AG04450 (cell line): Measurements from ENCODE around the gene TELO2. TPM values are rescaled to one million over a fixed set of nuclear protein-coding genes. Genes with fewer than 3 reads are reported as not detected.

Experiments
- CTCF ChIA-PET: fragments of 300-600, 350-600 bp; formaldehyde crosslinking; extraction: SDS; loops from one replicate; lab custom pipeline; 2022; ENCODE audit warnings: antibody characterized with exemption, inconsistent platforms; lab: Charles Lee
- POLR2A ChIA-PET: fragments of 350-600 bp; formaldehyde crosslinking; extraction: SDS; loops from one replicate; lab custom pipeline; 2021; ENCODE audit warnings: antibody characterized with exemption, inconsistent platforms; lab: Yijun Ruan, JAX
- DNase-seq: peaks from one replicate; pipeline ENCODE4 v3.0.0-alpha.2; 2011; ENCODE audit warnings: low read depth, low spot score
- H3K27ac ChIP-seq: one replicate; pipeline ENCODE4 v1.5.1; 2012; ENCODE audit warnings: low read depth, low read length, control low read depth
- H3K27me3 ChIP-seq: one replicate; pipeline ENCODE4 v1.6.0; 2012; ENCODE audit warnings: low read length; ENCODE audit not compliant: control insufficient read depth, insufficient read depth
- H3K4me3 ChIP-seq: 2 replicates; pipeline ENCODE4 v1.5.1; 2011; ENCODE audit warnings: mild to moderate bottlenecking, low read depth, low read length, control low read depth
- H3K9me3 ChIP-seq: 2 replicates; pipeline ENCODE4 v1.5.1; 2012; ENCODE audit warnings: low read length; ENCODE audit not compliant: control insufficient read depth, insufficient read depth
- CTCF ChIP-seq: IDR thresholded peaks from 2 replicates; pipeline ENCODE4 v1.5.1; 2011; ENCODE audit warnings: low read depth, low read length, control low read depth, inconsistent platforms
- polyA plus RNA-seq: library from polyadenylated mRNA; depleted of rRNA; stranded (reverse); fragments of >200 nt; gene quantifications from 2 replicates; pipeline ENCODE4 v1.2.3, GENCODE V29; 2011

Gene TELO2
- polyA plus RNA-seq, 1 experiment = 6.2 TPM

- ChIA-PET POLR2A (no interaction called here), CTCF (no interaction called here)
- Histone ChIP-seq H3K27ac (no peak overlapping the region), H3K9me3 (peaks cover 19% of the 10 kb centered on the region), H3K27me3 (no peaks in the 10 kb centered on the region), H3K4me3 (no peak overlapping the region)
- TF ChIP-seq CTCF = no peak
- no peak for DNase-seq
These were observed 16.4 kb downstream of the TELO2 start for GRCh38 chr16:1509307-1510221.

GRCh38 chr16:1510272-1510671 is 17.1 kb downstream of the TELO2 start:
- POLR2A ChIA-PET = no interaction called here
- CTCF ChIA-PET = no interaction called here
- no peak for TF ChIP-seq CTCF
- Histone ChIP-seq H3K9me3 (peaks cover 19% of the 10 kb centered on the region), H3K27me3 (no peaks in the 10 kb centered on the region), H3K4me3 (no peak overlapping the region), H3K27ac (no peak overlapping the region)
- DNase-seq = no peak

GRCh38 chr16:1510941-1511351 is 17.8 kb downstream of the TELO2 start:
- DNase-seq = no peak
- Histone ChIP-seq H3K27me3 (no peaks in the 10 kb centered on the region), H3K9me3 (peaks cover 19% of the 10 kb centered on the region), H3K27ac (no peak overlapping the region), H3K4me3 (no peak overlapping the region)
- POLR2A ChIA-PET = interaction anchor here (0.7 kb wide), 1 partner anchor 17 kb away, joined by 3 read pairs; no protein-coding TSS in a partner anchor
- CTCF ChIA-PET = no interaction called here
- no peak for TF ChIP-seq CTCF

- TF ChIP-seq CTCF = no peak
- peaks cover 19% of the 10 kb centered on the region for H3K9me3 ChIP-seq
- H3K27ac ChIP-seq = no peak overlapping the region
- no peak overlapping the region for H3K4me3 ChIP-seq
- POLR2A ChIA-PET = interaction anchor here (0.6 to 0.7 kb wide), 2 partner anchors 16 to 291 kb away, joined by 3 to 6 read pairs; no protein-coding TSS in a partner anchor
- no peaks in the 10 kb centered on the region for H3K27me3 ChIP-seq
- no peak for DNase-seq
- CTCF ChIA-PET = no interaction called here
These were observed 18.8 kb downstream of the TELO2 start for GRCh38 chr16:1511662-1512569.
